Measurements from ENCODE around the gene CLTA. TPM values are rescaled to one million over a fixed set of nuclear protein-coding genes. Genes with fewer than 3 reads are reported as not detected.
"Not testable (repeated sequence)": the region's sequence is repeated elsewhere in the genome, so short reads cannot be mapped to it uniquely, and the experiment has no call there.

Gene CLTA
- total RNA-seq, 1 experiment from 2014 or later, result 146 TPM

DNA sequence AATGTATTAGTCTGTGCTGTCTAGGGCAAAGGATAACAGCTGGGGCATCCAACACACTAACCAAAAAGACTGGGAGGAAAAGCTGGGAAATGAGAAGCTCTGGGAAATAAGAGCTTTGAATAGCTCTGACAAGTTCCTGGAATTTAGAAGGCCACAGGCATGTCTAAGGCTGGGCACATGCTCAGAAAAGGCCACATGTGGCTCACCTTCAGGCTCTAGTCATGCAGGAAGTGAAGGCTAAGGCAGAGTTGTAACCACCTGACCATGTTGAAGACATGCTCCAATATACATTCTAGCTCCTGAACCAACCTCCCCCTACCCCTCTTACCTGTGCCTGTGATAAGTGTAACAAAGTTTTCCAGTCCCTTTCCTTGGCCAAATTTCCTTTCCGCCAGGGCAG, 31.7 kb downstream of the CLTA start:
- Histone ChIP-seq H2AFZ (no peak overlapping the region), H3K4me1 (replicated peaks; ENCODE audit: insufficient read depth) (no peaks in the 10 kb centered on the region), H3K27me3 (ENCODE audit: insufficient read depth, low read depth) (no peaks in the 10 kb centered on the region), H3K4me3 (no peak overlapping the region), H3K9me3 (ENCODE audit: insufficient read depth, low read depth) (no peaks in the 10 kb centered on the region), H3K9me2 (ENCODE audit: insufficient read depth) (no peaks in the 10 kb centered on the region), H4K20me1 (ENCODE audit: insufficient read depth) (no peaks in the 10 kb centered on the region; the same call in 1 of the 2 replicates), H3K27ac (no peak overlapping the region), H3K79me2 (ENCODE audit: low read depth) (no peaks in the 10 kb centered on the region), H3F3A (ENCODE audit: insufficient read depth, low read depth) (peaks cover 5% of the 10 kb centered on the region; the same call in 1 of the 2 replicates), H3K4me2 (no peak overlapping the region), H3K36me3 (ENCODE audit: low read depth) (peaks cover 21% of the 10 kb centered on the region)
- ChIA-PET CTCF (no interaction called here), POLR2A (ENCODE audit: unreplicated experiment) (no interaction called here)
- no peak for DNase-seq
- intact Hi-C loops (cut with micrococcal nuclease; ENCODE audit: unreplicated experiment), result no loop called here
- no TSS peak for BruUV-seq (replicated peaks)
- TF ChIP-seq, protein P1, sequence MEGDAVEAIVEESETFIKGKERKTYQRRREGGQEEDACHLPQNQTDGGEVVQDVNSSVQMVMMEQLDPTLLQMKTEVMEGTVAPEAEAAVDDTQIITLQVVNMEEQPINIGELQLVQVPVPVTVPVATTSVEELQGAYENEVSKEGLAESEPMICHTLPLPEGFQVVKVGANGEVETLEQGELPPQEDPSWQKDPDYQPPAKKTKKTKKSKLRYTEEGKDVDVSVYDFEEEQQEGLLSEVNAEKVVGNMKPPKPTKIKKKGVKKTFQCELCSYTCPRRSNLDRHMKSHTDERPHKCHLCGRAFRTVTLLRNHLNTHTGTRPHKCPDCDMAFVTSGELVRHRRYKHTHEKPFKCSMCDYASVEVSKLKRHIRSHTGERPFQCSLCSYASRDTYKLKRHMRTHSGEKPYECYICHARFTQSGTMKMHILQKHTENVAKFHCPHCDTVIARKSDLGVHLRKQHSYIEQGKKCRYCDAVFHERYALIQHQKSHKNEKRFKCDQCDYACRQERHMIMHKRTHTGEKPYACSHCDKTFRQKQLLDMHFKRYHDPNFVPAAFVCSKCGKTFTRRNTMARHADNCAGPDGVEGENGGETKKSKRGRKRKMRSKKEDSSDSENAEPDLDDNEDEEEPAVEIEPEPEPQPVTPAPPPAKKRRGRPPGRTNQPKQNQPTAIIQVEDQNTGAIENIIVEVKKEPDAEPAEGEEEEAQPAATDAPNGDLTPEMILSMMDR (conservative IDR thresholded peaks at IDR 0.05), result no peak
- no peak for TF ChIP-seq EZH2 (IDR thresholded peaks at IDR 0.05; ENCODE audit: low read depth)

DNA sequence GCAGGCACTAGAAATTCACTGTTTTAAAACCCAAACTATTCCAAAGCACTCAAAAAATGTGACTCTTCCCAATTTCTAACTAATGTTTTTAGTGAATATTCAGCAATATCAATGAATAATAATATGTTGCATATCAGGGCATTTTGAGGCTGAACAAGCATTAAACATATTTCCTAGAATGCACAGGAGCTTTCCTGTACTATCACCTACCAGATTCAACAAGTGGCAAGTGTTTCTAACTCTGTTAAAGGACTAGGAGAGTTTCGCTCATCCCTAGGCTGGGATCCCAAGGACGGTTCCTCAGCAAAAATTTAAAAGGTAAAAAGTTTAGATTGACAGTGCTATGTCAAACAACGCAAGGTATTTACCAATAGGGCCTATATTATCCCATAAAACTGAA, 46.5 kb downstream of the CLTA start:
- intact Hi-C loops (cut with micrococcal nuclease; ENCODE audit: unreplicated experiment), result no loop called here
- H3F3A ChIP-seq (ENCODE audit: insufficient read depth, low read depth), result no peaks in the 10 kb centered on the region
- no peaks in the 10 kb centered on the region for H3K9me3 ChIP-seq (ENCODE audit: insufficient read depth, low read depth)
- no peak overlapping the region for H2AFZ ChIP-seq
- BruUV-seq (replicated peaks), result no TSS peak
- H3K27ac ChIP-seq, result no peak overlapping the region
- peaks cover 17% of the 10 kb centered on the region; the same call in 1 of the 2 replicates for H3K36me3 ChIP-seq (ENCODE audit: low read depth)
- H3K4me1 ChIP-seq (replicated peaks; ENCODE audit: insufficient read depth), result no peaks in the 10 kb centered on the region
- H3K4me3 ChIP-seq, result no peak overlapping the region
- H3K27me3 ChIP-seq (ENCODE audit: insufficient read depth, low read depth), result no peaks in the 10 kb centered on the region
- POLR2A ChIA-PET (ENCODE audit: unreplicated experiment), result no interaction called here
- TF ChIP-seq, protein P1 (conservative IDR thresholded peaks at IDR 0.05), result no peak
- TF ChIP-seq EZH2 (IDR thresholded peaks at IDR 0.05; ENCODE audit: low read depth), result no peak
- no peaks in the 10 kb centered on the region for H3K9me2 ChIP-seq (ENCODE audit: insufficient read depth)
- CTCF ChIA-PET, result no interaction called here
- no peak overlapping the region for H3K4me2 ChIP-seq
- no peak for DNase-seq
- H4K20me1 ChIP-seq (ENCODE audit: insufficient read depth), result no peaks in the 10 kb centered on the region
- H3K79me2 ChIP-seq (ENCODE audit: low read depth), result no peaks in the 10 kb centered on the region

DNA sequence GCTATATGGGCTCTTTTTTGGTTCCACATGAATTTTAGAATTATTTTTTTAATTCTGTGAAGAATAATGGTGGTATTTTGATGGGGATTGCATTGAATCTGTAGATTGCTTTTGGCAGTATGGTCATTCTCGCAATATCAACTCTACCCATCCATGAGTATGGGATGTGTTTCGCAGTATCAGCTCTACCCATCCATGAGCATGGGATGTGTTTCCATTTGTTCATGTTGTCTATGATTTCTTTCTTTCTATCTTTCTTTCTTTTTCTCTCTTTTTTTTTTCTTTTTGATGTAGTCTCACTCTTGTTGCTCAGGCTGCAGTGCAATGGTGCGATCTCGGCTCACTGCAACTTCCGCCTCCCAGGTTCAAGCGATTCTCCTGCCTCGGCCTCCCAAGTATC, 48.5 kb downstream of the CLTA start:
- H3F3A ChIP-seq (ENCODE audit: insufficient read depth, low read depth); H3K4me2 ChIP-seq; H3K9me2 ChIP-seq (ENCODE audit: insufficient read depth); H3K4me1 ChIP-seq (replicated peaks; ENCODE audit: insufficient read depth); H2AFZ ChIP-seq; H3K27ac ChIP-seq; H3K36me3 ChIP-seq (ENCODE audit: low read depth); H4K20me1 ChIP-seq (ENCODE audit: insufficient read depth); H3K79me2 ChIP-seq (ENCODE audit: low read depth); POLR2A ChIA-PET (ENCODE audit: unreplicated experiment); CTCF ChIA-PET; H3K27me3 ChIP-seq (ENCODE audit: insufficient read depth, low read depth); H3K4me3 ChIP-seq; intact Hi-C loops (cut with micrococcal nuclease; ENCODE audit: unreplicated experiment); DNase-seq; H3K9me3 ChIP-seq (ENCODE audit: insufficient read depth, low read depth); BruUV-seq (replicated peaks): not testable (repeated sequence)

DNA sequence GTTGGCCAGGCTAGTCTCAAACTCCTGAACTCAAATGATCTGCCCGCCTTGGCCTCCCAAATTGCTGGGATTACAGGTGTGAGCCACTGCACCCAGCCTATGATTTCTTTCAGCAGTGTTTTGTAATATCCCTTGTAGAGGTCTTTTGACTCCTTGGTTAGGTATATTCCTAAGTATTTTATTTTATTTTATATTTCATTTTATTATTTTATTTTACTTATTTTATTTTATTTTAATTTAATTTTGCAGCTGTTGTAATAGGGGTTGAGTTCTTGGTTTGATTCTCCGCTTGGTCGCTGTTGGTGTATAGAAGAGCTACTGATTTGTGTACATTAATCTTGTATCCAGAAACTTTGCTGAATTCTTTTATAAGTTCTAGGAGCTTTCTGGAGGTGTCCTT, 49.0 kb downstream of the CLTA start:
- H4K20me1 ChIP-seq (ENCODE audit: insufficient read depth); CTCF ChIA-PET; H3K4me3 ChIP-seq; H3K36me3 ChIP-seq (ENCODE audit: low read depth); POLR2A ChIA-PET (ENCODE audit: unreplicated experiment); H3F3A ChIP-seq (ENCODE audit: insufficient read depth, low read depth); H3K9me2 ChIP-seq (ENCODE audit: insufficient read depth); H3K27me3 ChIP-seq (ENCODE audit: insufficient read depth, low read depth); H3K4me1 ChIP-seq (replicated peaks; ENCODE audit: insufficient read depth); H3K79me2 ChIP-seq (ENCODE audit: low read depth); DNase-seq; H3K9me3 ChIP-seq (ENCODE audit: insufficient read depth, low read depth); H2AFZ ChIP-seq; H3K27ac ChIP-seq; H3K4me2 ChIP-seq; BruUV-seq (replicated peaks): not testable (repeated sequence)
- intact Hi-C loops (cut with micrococcal nuclease; ENCODE audit: unreplicated experiment), result loop anchor here (10.0 kb wide), 1 partner anchor 415 kb away; no protein-coding TSS in a partner anchor

Data from PC-9 (cell line).